ENCODE data around the gene VPS13C. TPM values are rescaled to one million over a fixed set of nuclear protein-coding genes. Genes with fewer than 3 reads are reported as not detected.

VPS13C gene
- total and polyA plus RNA-seq, 2 experiments from 2014 or later: 10.2 to 20.5 TPM

DNA sequence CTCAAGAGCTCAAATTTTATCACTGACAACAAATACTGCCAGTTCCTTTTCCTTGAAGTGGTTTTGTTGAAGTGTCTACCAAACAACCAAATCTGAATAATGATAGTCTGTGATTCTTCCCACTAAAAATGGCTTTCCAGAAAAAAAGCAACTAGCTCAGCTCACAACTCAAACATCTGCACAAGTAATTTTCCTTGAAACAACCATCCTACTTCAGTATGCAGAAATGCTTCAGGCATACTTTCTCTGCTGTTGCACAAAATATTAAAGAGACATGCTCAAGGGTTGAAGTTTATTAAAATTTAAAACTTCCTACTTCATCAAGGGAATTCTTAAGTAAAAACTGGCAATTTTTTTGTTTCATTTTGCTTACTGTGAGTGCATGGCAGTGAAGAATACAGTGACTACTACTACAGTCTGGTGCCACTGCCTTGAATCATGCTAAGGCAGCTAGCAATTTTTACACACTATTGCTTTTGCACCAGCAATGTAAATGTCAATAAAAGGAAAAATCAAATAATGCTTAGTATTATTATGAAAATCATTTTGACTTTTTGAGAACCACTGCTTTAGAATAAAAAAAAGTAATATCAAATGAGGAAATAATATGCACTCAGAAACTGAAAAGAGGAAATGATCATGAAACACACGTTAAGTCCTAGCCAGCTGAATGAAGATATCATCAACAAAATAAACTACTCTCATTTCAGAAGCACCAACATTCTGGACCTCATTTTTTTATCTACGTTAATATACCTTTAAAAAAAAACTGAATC is 33.6 kb downstream of the VPS13C start:
- no peaks in the 10 kb centered on the region for H3K79me2 ChIP-seq (replicated peaks; ENCODE audit: insufficient read depth)
- no peak overlapping the region for H3K4me3 Mint-ChIP-seq
- no peaks in the 10 kb centered on the region for H3K27me3 ChIP-seq (ENCODE audit: insufficient read depth)
- no peaks in the 10 kb centered on the region for H3F3A ChIP-seq (replicated peaks; ENCODE audit: low read depth)
- H3K4me1 Mint-ChIP-seq: no peaks in the 10 kb centered on the region
- DNase-seq (ENCODE audit: low spot score): no peak
- H3K27me3 Mint-ChIP-seq (ENCODE audit: insufficient read depth, low read depth, poor library complexity): no peaks in the 10 kb centered on the region
- no peak for ATAC-seq
- H3K4me1 ChIP-seq (ENCODE audit: insufficient read depth): no peaks in the 10 kb centered on the region
- no peaks in the 10 kb centered on the region for H3K36me3 Mint-ChIP-seq (ENCODE audit: low read depth)
- H3K9me3 Mint-ChIP-seq: no peaks in the 10 kb centered on the region
- H3K4me3 ChIP-seq: no peak overlapping the region
- no peak overlapping the region for H3K27ac Mint-ChIP-seq
- no peak overlapping the region for H3K27ac ChIP-seq (ENCODE audit: low read depth)
- TF ChIP-seq, protein P1, sequence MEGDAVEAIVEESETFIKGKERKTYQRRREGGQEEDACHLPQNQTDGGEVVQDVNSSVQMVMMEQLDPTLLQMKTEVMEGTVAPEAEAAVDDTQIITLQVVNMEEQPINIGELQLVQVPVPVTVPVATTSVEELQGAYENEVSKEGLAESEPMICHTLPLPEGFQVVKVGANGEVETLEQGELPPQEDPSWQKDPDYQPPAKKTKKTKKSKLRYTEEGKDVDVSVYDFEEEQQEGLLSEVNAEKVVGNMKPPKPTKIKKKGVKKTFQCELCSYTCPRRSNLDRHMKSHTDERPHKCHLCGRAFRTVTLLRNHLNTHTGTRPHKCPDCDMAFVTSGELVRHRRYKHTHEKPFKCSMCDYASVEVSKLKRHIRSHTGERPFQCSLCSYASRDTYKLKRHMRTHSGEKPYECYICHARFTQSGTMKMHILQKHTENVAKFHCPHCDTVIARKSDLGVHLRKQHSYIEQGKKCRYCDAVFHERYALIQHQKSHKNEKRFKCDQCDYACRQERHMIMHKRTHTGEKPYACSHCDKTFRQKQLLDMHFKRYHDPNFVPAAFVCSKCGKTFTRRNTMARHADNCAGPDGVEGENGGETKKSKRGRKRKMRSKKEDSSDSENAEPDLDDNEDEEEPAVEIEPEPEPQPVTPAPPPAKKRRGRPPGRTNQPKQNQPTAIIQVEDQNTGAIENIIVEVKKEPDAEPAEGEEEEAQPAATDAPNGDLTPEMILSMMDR (conservative IDR thresholded peaks at IDR 0.05; ENCODE audit: low read depth in 2 of 2): no peak
- TF ChIP-seq ZNF331 (CRISPR knock-in tag; IDR thresholded peaks at IDR 0.05; ENCODE audit: low read depth) (no peak), ETS1 (IDR thresholded peaks at IDR 0.05) (no peak), EZH2phosphoT487 (IDR thresholded peaks at IDR 0.05; ENCODE audit: unreplicated experiment) (no peak), JUNB (IDR thresholded peaks at IDR 0.05; ENCODE audit: unreplicated experiment) (no peak), NANOG (IDR thresholded peaks at IDR 0.05; ENCODE audit: borderline replicate concordance) (no peak), POLR2AphosphoS5 (IDR thresholded peaks at IDR 0.05; ENCODE audit: low read depth) (no peak), ZNF114 (CRISPR knock-in tag; IDR thresholded peaks at IDR 0.05) (no peak), STAT1 (IDR thresholded peaks at IDR 0.05; ENCODE audit: unreplicated experiment) (no peak), CREB1 (CRISPR knock-in tag; IDR thresholded peaks at IDR 0.05; ENCODE audit: low read depth) (no peak), EZH2 (IDR thresholded peaks at IDR 0.05; ENCODE audit: low read depth, unreplicated experiment) (no peak)
- TF ChIP-seq, protein P2, sequence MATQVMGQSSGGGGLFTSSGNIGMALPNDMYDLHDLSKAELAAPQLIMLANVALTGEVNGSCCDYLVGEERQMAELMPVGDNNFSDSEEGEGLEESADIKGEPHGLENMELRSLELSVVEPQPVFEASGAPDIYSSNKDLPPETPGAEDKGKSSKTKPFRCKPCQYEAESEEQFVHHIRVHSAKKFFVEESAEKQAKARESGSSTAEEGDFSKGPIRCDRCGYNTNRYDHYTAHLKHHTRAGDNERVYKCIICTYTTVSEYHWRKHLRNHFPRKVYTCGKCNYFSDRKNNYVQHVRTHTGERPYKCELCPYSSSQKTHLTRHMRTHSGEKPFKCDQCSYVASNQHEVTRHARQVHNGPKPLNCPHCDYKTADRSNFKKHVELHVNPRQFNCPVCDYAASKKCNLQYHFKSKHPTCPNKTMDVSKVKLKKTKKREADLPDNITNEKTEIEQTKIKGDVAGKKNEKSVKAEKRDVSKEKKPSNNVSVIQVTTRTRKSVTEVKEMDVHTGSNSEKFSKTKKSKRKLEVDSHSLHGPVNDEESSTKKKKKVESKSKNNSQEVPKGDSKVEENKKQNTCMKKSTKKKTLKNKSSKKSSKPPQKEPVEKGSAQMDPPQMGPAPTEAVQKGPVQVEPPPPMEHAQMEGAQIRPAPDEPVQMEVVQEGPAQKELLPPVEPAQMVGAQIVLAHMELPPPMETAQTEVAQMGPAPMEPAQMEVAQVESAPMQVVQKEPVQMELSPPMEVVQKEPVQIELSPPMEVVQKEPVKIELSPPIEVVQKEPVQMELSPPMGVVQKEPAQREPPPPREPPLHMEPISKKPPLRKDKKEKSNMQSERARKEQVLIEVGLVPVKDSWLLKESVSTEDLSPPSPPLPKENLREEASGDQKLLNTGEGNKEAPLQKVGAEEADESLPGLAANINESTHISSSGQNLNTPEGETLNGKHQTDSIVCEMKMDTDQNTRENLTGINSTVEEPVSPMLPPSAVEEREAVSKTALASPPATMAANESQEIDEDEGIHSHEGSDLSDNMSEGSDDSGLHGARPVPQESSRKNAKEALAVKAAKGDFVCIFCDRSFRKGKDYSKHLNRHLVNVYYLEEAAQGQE (IDR thresholded peaks at IDR 0.05; ENCODE audit: unreplicated experiment): no peak
- TF ChIP-seq, protein P3, sequence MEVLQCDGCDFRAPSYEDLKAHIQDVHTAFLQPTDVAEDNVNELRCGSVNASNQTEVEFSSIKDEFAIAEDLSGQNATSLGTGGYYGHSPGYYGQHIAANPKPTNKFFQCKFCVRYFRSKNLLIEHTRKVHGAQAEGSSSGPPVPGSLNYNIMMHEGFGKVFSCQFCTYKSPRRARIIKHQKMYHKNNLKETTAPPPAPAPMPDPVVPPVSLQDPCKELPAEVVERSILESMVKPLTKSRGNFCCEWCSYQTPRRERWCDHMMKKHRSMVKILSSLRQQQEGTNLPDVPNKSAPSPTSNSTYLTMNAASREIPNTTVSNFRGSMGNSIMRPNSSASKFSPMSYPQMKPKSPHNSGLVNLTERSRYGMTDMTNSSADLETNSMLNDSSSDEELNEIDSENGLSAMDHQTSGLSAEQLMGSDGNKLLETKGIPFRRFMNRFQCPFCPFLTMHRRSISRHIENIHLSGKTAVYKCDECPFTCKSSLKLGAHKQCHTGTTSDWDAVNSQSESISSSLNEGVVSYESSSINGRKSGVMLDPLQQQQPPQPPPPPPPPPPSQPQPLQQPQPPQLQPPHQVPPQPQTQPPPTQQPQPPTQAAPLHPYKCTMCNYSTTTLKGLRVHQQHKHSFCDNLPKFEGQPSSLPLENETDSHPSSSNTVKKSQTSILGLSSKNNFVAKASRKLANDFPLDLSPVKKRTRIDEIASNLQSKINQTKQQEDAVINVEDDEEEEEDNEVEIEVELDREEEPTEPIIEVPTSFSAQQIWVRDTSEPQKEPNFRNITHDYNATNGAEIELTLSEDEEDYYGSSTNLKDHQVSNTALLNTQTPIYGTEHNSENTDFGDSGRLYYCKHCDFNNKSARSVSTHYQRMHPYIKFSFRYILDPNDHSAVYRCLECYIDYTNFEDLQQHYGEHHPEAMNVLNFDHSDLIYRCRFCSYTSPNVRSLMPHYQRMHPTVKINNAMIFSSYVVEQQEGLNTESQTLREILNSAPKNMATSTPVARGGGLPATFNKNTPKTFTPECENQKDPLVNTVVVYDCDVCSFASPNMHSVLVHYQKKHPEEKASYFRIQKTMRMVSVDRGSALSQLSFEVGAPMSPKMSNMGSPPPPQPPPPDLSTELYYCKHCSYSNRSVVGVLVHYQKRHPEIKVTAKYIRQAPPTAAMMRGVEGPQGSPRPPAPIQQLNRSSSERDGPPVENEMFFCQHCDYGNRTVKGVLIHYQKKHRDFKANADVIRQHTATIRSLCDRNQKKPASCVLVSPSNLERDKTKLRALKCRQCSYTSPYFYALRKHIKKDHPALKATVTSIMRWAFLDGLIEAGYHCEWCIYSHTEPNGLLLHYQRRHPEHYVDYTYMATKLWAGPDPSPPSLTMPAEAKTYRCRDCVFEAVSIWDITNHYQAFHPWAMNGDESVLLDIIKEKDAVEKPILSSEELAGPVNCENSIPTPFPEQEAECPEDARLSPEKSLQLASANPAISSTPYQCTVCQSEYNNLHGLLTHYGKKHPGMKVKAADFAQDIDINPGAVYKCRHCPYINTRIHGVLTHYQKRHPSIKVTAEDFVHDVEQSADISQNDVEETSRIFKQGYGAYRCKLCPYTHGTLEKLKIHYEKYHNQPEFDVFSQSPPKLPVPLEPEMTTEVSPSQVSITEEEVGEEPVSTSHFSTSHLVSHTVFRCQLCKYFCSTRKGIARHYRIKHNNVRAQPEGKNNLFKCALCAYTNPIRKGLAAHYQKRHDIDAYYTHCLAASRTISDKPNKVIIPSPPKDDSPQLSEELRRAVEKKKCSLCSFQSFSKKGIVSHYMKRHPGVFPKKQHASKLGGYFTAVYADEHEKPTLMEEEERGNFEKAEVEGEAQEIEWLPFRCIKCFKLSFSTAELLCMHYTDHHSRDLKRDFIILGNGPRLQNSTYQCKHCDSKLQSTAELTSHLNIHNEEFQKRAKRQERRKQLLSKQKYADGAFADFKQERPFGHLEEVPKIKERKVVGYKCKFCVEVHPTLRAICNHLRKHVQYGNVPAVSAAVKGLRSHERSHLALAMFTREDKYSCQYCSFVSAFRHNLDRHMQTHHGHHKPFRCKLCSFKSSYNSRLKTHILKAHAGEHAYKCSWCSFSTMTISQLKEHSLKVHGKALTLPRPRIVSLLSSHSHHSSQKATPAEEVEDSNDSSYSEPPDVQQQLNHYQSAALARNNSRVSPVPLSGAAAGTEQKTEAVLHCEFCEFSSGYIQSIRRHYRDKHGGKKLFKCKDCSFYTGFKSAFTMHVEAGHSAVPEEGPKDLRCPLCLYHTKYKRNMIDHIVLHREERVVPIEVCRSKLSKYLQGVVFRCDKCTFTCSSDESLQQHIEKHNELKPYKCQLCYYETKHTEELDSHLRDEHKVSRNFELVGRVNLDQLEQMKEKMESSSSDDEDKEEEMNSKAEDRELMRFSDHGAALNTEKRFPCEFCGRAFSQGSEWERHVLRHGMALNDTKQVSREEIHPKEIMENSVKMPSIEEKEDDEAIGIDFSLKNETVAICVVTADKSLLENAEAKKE (CRISPR knock-in tag; IDR thresholded peaks at IDR 0.05): no peak
- H4K20me1 ChIP-seq (replicated peaks; ENCODE audit: insufficient read depth): no peaks in the 10 kb centered on the region
- no peaks in the 10 kb centered on the region for H3K36me3 ChIP-seq (ENCODE audit: insufficient read depth)
- no peaks in the 10 kb centered on the region for H3K9me2 ChIP-seq (ENCODE audit: insufficient read depth)
- H3K4me2 ChIP-seq: no peak overlapping the region
- H2AFZ ChIP-seq: no peak overlapping the region

All from GM23338 (cell line).